HepG2 (cell line): ENCODE results near the gene FGF21. TPM values are rescaled to one million over a fixed set of nuclear protein-coding genes. Genes with fewer than 3 reads are reported as not detected.

Experiments used
- AKAP8 ChIP-seq: sonication (generic); formaldehyde crosslinking; IDR thresholded peaks from 2 replicates; pipeline ENCODE4 v1.5.1; 2020; ENCODE audit warnings: mild to moderate bottlenecking, missing genetic modification reagents
- ATF2 ChIP-seq: sonication (generic); formaldehyde crosslinking; IDR thresholded peaks from 2 replicates; pipeline ENCODE4 v1.4.0; 2020; ENCODE audit warnings: missing genetic modification reagents
- CREB1 ChIP-seq, 2 experiments: fragments of 450-650 bp in 1 of 2; IDR thresholded peaks; 2 replicates each; pipeline ENCODE4 v1.6.1; 2016 to 2017; ENCODE audit warnings: control low read depth in 1 of 2, mild to moderate bottlenecking in 1 of 2, missing compliant biosample characterization in 1 of 2, missing genetic modification characterization in 1 of 2
- ESRRA ChIP-seq: sonication (generic); formaldehyde crosslinking; IDR thresholded peaks from 2 replicates; pipeline ENCODE4 v1.5.1; 2020; ENCODE audit warnings: mild to moderate bottlenecking, low read depth, missing genetic modification reagents
- GTF3A ChIP-seq: sonication (generic); formaldehyde crosslinking; conservative IDR thresholded peaks from 2 replicates; pipeline ENCODE4 v1.4.0; 2020; ENCODE audit warnings: mild to moderate bottlenecking, missing genetic modification reagents
- KDM5B ChIP-seq: sonication (generic); formaldehyde crosslinking; IDR thresholded peaks from 2 replicates; pipeline ENCODE4 v1.4.0; 2020; ENCODE audit warnings: missing genetic modification reagents, mild to moderate bottlenecking, borderline replicate concordance
- KMT2B ChIP-seq: IDR thresholded peaks from 2 replicates; pipeline ENCODE4 v1.6.1; 2016; ENCODE audit warnings: missing genetic modification reagents, missing compliant biosample characterization
- LBX2 ChIP-seq: sonication (generic); formaldehyde crosslinking; IDR thresholded peaks from 2 replicates; pipeline ENCODE4 v1.5.0; 2020; ENCODE audit warnings: missing genetic modification reagents, mild to moderate bottlenecking, borderline replicate concordance
- MAFG ChIP-seq: sonication (generic); formaldehyde crosslinking; IDR thresholded peaks from 2 replicates; pipeline ENCODE4 v1.5.1; 2020; ENCODE audit warnings: mild to moderate bottlenecking, missing genetic modification reagents
- NCOA1 ChIP-seq: sonication (generic); formaldehyde crosslinking; IDR thresholded peaks from 2 replicates; pipeline ENCODE4 v1.9.0; 2021; ENCODE audit warnings: missing genetic modification reagents
- RAD21 ChIP-seq: fragments of 450-650 bp; formaldehyde crosslinking; IDR thresholded peaks from 2 replicates; pipeline ENCODE4 v1.5.0; 2020; ENCODE audit warnings: mild to moderate bottlenecking
- RAD51 ChIP-seq: fragments of 450-650 bp; IDR thresholded peaks from 2 replicates; pipeline ENCODE4 v1.6.1; 2016; ENCODE audit warnings: borderline replicate concordance
- RBM22 ChIP-seq: fragments of 200-400 bp; formaldehyde crosslinking; optimal IDR thresholded peaks from 2 replicates; pipeline ENCODE3; 2017; ENCODE audit warnings: mild to moderate bottlenecking, low read length, moderate library complexity
- RORA ChIP-seq: sonication (generic); formaldehyde crosslinking; IDR thresholded peaks from 2 replicates; pipeline ENCODE4 v1.5.0; 2020; ENCODE audit warnings: mild to moderate bottlenecking, missing genetic modification reagents, moderate library complexity
- SATB2 ChIP-seq: sonication (generic); formaldehyde crosslinking; IDR thresholded peaks from 2 replicates; pipeline ENCODE4 v1.5.0; 2020; ENCODE audit warnings: missing genetic modification reagents
- STAG1 ChIP-seq: sonication (generic); formaldehyde crosslinking; IDR thresholded peaks from 2 replicates; pipeline ENCODE4 v1.4.0; 2020; ENCODE audit warnings: missing genetic modification reagents
- TCF7L2 ChIP-seq: IDR thresholded peaks from 2 replicates; pipeline ENCODE4 v1.6.1; 2011; ENCODE audit warnings: mild to moderate bottlenecking, low read depth, low read length, moderate library complexity
- TFE3 ChIP-seq: IDR thresholded peaks from 2 replicates; pipeline ENCODE4 v1.6.1; 2016
- ZEB1 ChIP-seq: IDR thresholded peaks from 2 replicates; pipeline ENCODE4 v1.6.1; 2012; ENCODE audit warnings: mild to moderate bottlenecking, low read depth, inconsistent platforms; ENCODE audit not compliant: insufficient replicate concordance
- ZFYVE20 ChIP-seq: sonication (generic); formaldehyde crosslinking; IDR thresholded peaks from 2 replicates; pipeline ENCODE4 v1.8.0; 2023; ENCODE audit warnings: low read depth, mild to moderate bottlenecking, moderate library complexity, missing genetic modification reagents, borderline replicate concordance
- ZNF143 ChIP-seq: sonication (generic); formaldehyde crosslinking; IDR thresholded peaks from 2 replicates; pipeline ENCODE4 v1.4.0; 2020; ENCODE audit warnings: missing genetic modification reagents
- ZNF292 ChIP-seq: sonication (generic); formaldehyde crosslinking; IDR thresholded peaks from 2 replicates; pipeline ENCODE4 v1.8.1; 2022; ENCODE audit warnings: mild to moderate bottlenecking, low read depth, missing genetic modification reagents, borderline replicate concordance
- ZNF431 ChIP-seq: sonication (generic); formaldehyde crosslinking; IDR thresholded peaks from 2 replicates; pipeline ENCODE4 v1.9.0; 2022; ENCODE audit warnings: missing genetic modification reagents, low read depth, mild to moderate bottlenecking, borderline replicate concordance
- ZNF572 ChIP-seq: sonication (generic); formaldehyde crosslinking; IDR thresholded peaks from 2 replicates; pipeline ENCODE4 v1.5.1; 2020; ENCODE audit warnings: mild to moderate bottlenecking, missing genetic modification reagents
- ZNF605 ChIP-seq: sonication (generic); formaldehyde crosslinking; IDR thresholded peaks from 2 replicates; pipeline ENCODE4 v1.8.0; 2022; ENCODE audit warnings: mild to moderate bottlenecking, missing genetic modification reagents
- ZNF737 ChIP-seq: sonication (generic); formaldehyde crosslinking; IDR thresholded peaks from 2 replicates; pipeline ENCODE4 v1.5.0; 2020; ENCODE audit warnings: missing genetic modification reagents, mild to moderate bottlenecking, borderline replicate concordance
- ZNF775 ChIP-seq: sonication (generic); formaldehyde crosslinking; IDR thresholded peaks from 2 replicates; pipeline ENCODE4 v1.4.0; 2020; ENCODE audit warnings: missing genetic modification reagents, mild to moderate bottlenecking, moderate library complexity, borderline replicate concordance
- ZSCAN25 ChIP-seq: sonication (generic); formaldehyde crosslinking; IDR thresholded peaks from 2 replicates; pipeline ENCODE4 v1.8.0; 2022; ENCODE audit warnings: mild to moderate bottlenecking, missing genetic modification reagents
- polyA plus RNA-seq, 8 experiments: library from polyadenylated mRNA; depleted of rRNA in 3 of 8; stranded (reverse) in 7 of 8; unstranded in 1 of 8; fragments of >200 nt; fragmentation: Illumina TruSeq in 4 of 8; extraction: Trizol in 4 of 8; gene quantifications; 2 replicates each; pipeline versions ENCODE4 v1.2.1 to v1.2.3, GENCODE V29; 2011 to 2016; ENCODE audit warnings: low read depth in 4 of 8, missing spikeins in 1 of 8, mixed read lengths in 1 of 8; ENCODE audit not compliant: insufficient read depth in 1 of 8
- total RNA-seq, 5 experiments: library from RNA; depleted of rRNA; stranded (reverse); fragments of >200 nt; fragmentation: Illumina TruSeq; extraction: Trizol; gene quantifications; 2 replicates each; pipeline ENCODE4 v1.2.3, GENCODE V29; 2016; ENCODE audit warnings: low read depth in 1 of 5
- TF ChIP-seq, protein P1 (sequence below): sonication (generic); formaldehyde crosslinking; IDR thresholded peaks from 2 replicates; pipeline ENCODE4 v1.4.0; 2020; ENCODE audit warnings: mild to moderate bottlenecking, missing genetic modification reagents

The FGF21 gene
- total and polyA plus RNA-seq, 2 of the 13 experiments (the other 11 are each of a cell fraction or from before 2014, with no cell fraction given) = 0.17 TPM; not detected in 1

- no peak for TF ChIP-seq LBX2 (CRISPR knock-in tag)
- no peak for TF ChIP-seq RBM22
- TF ChIP-seq ZNF605 (CRISPR knock-in tag) = no peak
- peak; percentile 24; the same call in 1 of the 2 replicates for TF ChIP-seq KMT2B (CRISPR knock-in tag)
- no peak for TF ChIP-seq RAD51
- peak; percentile 47 for TF ChIP-seq ZEB1
- no peak for TF ChIP-seq SATB2 (CRISPR knock-in tag)
- no peak for TF ChIP-seq ZNF572
- TF ChIP-seq TCF7L2 = no peak
- no peak for TF ChIP-seq ESRRA (CRISPR knock-in tag)
- peak; percentile 93 for TF ChIP-seq RAD21 (CRISPR knock-in tag)
- TF ChIP-seq ZNF737 (CRISPR knock-in tag) = no peak
- TF ChIP-seq AKAP8 (CRISPR knock-in tag) = no peak
- no peak for TF ChIP-seq RORA (CRISPR knock-in tag)
- TF ChIP-seq ZSCAN25 (CRISPR knock-in tag) = 0 out of 2 replicates have a peak, but pooled peaks have one; percentile 22
- TF ChIP-seq GTF3A (CRISPR knock-in tag) = no peak
- TF ChIP-seq, protein P1, sequence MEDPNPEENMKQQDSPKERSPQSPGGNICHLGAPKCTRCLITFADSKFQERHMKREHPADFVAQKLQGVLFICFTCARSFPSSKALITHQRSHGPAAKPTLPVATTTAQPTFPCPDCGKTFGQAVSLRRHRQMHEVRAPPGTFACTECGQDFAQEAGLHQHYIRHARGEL = no peak
- no peak for TF ChIP-seq NCOA1 (CRISPR knock-in tag)
- peak; percentile 88 for TF ChIP-seq STAG1 (CRISPR knock-in tag)
- TF ChIP-seq KDM5B (CRISPR knock-in tag) = peak; percentile 58; the same call in 1 of the 2 replicates
- no peak for TF ChIP-seq ZNF775 (CRISPR knock-in tag)
- no peak for TF ChIP-seq MAFG (CRISPR knock-in tag)
- TF ChIP-seq ZFYVE20 (CRISPR knock-in tag) = no peak
- TF ChIP-seq ATF2 (CRISPR knock-in tag) = 0 out of 2 replicates have a peak, but pooled peaks have one; percentile 53
- no peak for TF ChIP-seq ZNF292 (CRISPR knock-in tag)
- peak; percentile 100 for TF ChIP-seq ZNF143 (CRISPR knock-in tag)
- no peak for TF ChIP-seq ZNF431 (CRISPR knock-in tag)
- peak; percentile 52; the same call in 1 of the 2 replicates for TF ChIP-seq TFE3
- TF ChIP-seq CREB1 (IDR thresholded peaks at IDR 0.05) = peak; percentile 54; the same call in 1 of the 2 replicates
- no peak for TF ChIP-seq CREB1 (CRISPR knock-in tag; IDR thresholded peaks at IDR 0.05)
These were observed 39.8 kb downstream of the FGF21 start (continued) for GRCh38 chr19:48795055-48795684.
